HepG2 (cell line): Measurements from ENCODE around the gene STRN3. TPM values are rescaled to one million over a fixed set of nuclear protein-coding genes. Genes with fewer than 3 reads are reported as not detected.

Experiments used
- KDM1A ChIP-seq: IDR thresholded peaks from 2 replicates; pipeline ENCODE4 v1.6.1; 2016; ENCODE audit warnings: missing compliant biosample characterization
- NFE2L1 ChIP-seq: sonication (generic); formaldehyde crosslinking; IDR thresholded peaks from 2 replicates; pipeline ENCODE4 v1.4.0; 2020; ENCODE audit warnings: missing genetic modification reagents, mild to moderate bottlenecking, borderline replicate concordance
- ZBTB33 ChIP-seq: sonication (generic); formaldehyde crosslinking; IDR thresholded peaks from 2 replicates; pipeline ENCODE4 v1.4.0; 2020; ENCODE audit warnings: missing genetic modification reagents
- ZBTB38 ChIP-seq: sonication (generic); formaldehyde crosslinking; IDR thresholded peaks from 2 replicates; pipeline ENCODE4 v1.5.1; 2020; ENCODE audit warnings: mild to moderate bottlenecking, missing genetic modification reagents
- polyA plus RNA-seq, 8 experiments: library from polyadenylated mRNA; depleted of rRNA in 3 of 8; stranded (reverse) in 7 of 8; unstranded in 1 of 8; fragments of >200 nt; fragmentation: Illumina TruSeq in 4 of 8; extraction: Trizol in 4 of 8; gene quantifications; 2 replicates each; pipeline versions ENCODE4 v1.2.1 to v1.2.3, GENCODE V29; 2011 to 2016; ENCODE audit warnings: low read depth in 4 of 8, missing spikeins in 1 of 8, mixed read lengths in 1 of 8; ENCODE audit not compliant: insufficient read depth in 1 of 8
- total RNA-seq, 5 experiments: library from RNA; depleted of rRNA; stranded (reverse); fragments of >200 nt; fragmentation: Illumina TruSeq; extraction: Trizol; gene quantifications; 2 replicates each; pipeline ENCODE4 v1.2.3, GENCODE V29; 2016; ENCODE audit warnings: low read depth in 1 of 5
- TF ChIP-seq, protein P1 (sequence below): sonication (generic); formaldehyde crosslinking; IDR thresholded peaks from 2 replicates; pipeline ENCODE4 v1.5.0; 2020; ENCODE audit warnings: mild to moderate bottlenecking, missing genetic modification reagents, borderline replicate concordance
- TF ChIP-seq, protein P2 (sequence below): sonication (generic); formaldehyde crosslinking; IDR thresholded peaks from 2 replicates; pipeline ENCODE4 v1.4.0; 2020; ENCODE audit warnings: mild to moderate bottlenecking, missing genetic modification reagents, borderline replicate concordance

STRN3 gene
- total and polyA plus RNA-seq, 2 of the 13 experiments (the other 11 are each of a cell fraction or from before 2014, with no cell fraction given) = 49.4 to 123 TPM

DNA sequence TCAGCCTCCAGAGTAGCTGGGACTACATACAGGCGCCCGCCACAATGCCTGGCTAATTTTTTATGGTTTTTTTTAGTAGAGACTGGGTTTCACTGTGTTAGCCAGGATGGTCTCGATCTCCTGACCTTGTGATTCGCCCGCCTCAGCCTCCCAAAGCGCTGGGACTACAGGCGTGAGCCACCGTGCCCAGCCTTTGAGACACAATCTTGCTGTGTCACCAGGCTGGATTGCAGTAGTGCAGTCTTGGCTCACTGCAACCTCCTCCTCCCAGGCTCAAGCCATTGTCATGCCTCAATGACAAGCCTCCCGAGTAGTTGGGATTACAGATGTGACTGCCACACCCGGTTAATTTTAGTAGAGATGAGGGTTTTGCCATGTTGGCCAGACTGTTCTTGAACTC, 21.3 kb upstream of the STRN3 start (continued):
- TF ChIP-seq ZBTB33 (CRISPR knock-in tag) = peak; percentile 58; the same call in 1 of the 2 replicates
- no peak for TF ChIP-seq KDM1A (CRISPR knock-in tag)
- TF ChIP-seq NFE2L1 = no peak
- TF ChIP-seq, protein P1, sequence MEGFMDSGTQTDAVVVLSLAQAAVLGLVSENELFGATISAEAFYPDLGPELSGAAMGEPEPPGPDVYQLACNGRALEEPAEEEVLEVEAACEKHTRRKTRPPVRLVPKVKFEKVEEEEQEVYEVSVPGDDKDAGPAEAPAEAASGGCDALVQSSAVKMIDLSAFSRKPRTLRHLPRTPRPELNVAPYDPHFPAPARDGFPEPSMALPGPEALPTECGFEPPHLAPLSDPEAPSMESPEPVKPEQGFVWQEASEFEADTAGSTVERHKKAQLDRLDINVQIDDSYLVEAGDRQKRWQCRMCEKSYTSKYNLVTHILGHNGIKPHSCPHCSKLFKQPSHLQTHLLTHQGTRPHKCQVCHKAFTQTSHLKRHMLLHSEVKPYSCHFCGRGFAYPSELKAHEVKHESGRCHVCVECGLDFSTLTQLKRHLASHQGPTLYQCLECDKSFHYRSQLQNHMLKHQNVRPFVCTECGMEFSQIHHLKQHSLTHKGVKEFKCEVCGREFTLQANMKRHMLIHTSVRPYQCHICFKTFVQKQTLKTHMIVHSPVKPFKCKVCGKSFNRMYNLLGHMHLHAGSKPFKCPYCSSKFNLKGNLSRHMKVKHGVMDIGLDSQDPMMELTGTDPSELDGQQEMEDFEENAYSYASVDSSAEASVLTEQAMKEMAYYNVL = 0 out of 2 replicates have a peak, but pooled peaks have one; percentile 1
- 0 out of 2 replicates have a peak, but pooled peaks have one; percentile 18 for TF ChIP-seq ZBTB38 (CRISPR knock-in tag)
- TF ChIP-seq, protein P2, sequence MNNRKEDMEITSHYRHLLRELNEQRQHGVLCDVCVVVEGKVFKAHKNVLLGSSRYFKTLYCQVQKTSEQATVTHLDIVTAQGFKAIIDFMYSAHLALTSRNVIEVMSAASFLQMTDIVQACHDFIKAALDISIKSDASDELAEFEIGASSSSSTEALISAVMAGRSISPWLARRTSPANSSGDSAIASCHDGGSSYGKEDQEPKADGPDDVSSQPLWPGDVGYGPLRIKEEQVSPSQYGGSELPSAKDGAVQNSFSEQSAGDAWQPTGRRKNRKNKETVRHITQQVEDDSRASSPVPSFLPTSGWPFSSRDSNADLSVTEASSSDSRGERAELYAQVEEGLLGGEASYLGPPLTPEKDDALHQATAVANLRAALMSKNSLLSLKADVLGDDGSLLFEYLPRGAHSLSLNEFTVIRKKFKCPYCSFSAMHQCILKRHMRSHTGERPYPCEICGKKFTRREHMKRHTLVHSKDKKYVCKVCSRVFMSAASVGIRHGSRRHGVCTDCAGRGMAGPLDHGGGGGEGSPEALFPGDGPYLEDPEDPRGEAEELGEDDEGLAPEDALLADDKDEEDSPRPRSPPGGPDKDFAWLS (CRISPR knock-in tag) = 0 out of 2 replicates have a peak, but pooled peaks have one; percentile 21
